Measurements from ENCODE around the gene LIN52. TPM values are rescaled to one million over a fixed set of nuclear protein-coding genes. Genes with fewer than 3 reads are reported as not detected.

Gene LIN52
- total RNA-seq, 3 donors from 2014 or later, result 11.1 to 13.0 (median 11.4) TPM

DNA sequence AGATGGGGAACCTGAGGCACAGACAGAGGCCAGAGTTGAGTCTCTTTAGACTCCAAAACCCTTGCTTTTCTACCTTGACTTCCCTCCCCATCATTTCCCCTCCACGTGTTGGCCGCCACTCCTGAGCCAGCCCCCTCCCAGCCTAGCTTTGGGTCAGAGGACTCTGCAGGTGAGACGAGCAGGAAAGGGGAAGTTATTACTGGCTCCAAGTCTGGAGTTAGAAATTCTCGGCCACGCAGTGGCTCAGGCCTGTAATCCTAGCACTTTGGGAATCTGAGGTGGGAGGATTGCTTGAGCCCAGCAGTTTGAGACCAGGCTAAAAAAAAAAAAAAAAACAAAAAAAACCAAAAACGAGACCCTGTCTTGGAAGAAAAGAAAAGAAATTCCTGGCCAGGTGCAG lies 163.3 kb downstream of the LIN52 start:
- peaks cover 0 to 27% of the 10 kb centered on the region in 2 donors for H3K27me3 ChIP-seq
- H3K4me3 ChIP-seq, result no peak overlapping the region
- no peak for DNase-seq (ENCODE audit: low spot score in 2 of 2)
- H3K9me3 ChIP-seq, result no peaks in the 10 kb centered on the region
- no peaks in the 10 kb centered on the region for H3K4me1 ChIP-seq
- intact Hi-C loops (cut with DNase I; ENCODE audit: low total_unique reads), result no loop called here
- H3K36me3 ChIP-seq, result no peaks in the 10 kb centered on the region
- no peak for TF ChIP-seq CTCF (IDR thresholded peaks at IDR 0.05)
- TF ChIP-seq POLR2AphosphoS5 (IDR thresholded peaks at IDR 0.05), result no peak
- no peak for TF ChIP-seq POLR2A (IDR thresholded peaks at IDR 0.05)
- no peak overlapping the region for H3K27ac ChIP-seq

DNA sequence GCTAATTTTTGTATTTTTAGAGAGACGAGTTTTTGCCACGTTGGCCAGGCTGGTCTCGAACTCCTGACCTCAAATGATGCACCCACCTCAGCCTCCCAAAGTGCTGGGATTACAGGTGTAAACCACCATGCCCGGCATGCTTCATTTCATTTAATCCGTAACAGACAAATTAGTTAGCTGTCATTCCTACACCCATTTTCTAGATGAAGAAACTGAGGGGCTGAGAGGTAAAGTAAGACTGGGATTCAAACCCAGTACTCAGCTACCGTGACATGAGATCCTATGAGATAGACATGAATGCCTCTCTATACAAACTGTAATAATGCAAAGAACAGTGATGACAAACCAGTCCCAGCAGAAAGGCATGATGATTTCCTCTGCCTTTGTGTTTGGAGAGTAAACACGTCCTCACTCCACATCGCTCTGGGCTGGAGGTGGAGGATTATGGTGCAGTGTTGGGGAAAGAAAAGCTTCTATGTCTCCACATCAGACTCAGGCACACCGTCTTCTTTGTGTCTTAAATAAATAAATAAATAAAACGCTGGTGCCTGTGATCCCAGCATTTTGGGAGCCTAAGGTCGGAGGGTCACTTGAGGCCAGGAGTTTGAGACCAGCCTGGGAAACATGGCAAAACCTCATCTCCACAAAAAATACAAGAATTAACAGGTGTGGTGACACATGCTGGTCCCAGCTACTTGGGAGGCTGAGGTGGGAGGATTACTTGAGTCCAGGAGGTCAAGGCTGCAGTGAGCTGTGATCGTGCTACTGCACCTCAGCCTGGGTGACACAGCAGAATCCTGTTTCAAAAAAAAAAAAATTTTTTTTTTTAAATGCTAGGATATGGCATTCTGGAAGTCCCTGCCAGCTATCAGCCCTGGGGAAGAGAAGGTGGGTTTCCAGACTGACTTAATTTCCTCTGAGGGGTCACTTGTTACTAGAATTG lies 164.9 kb downstream of the LIN52 start:
- no peak for DNase-seq (ENCODE audit: low spot score in 2 of 2)
- no peak for TF ChIP-seq CTCF (IDR thresholded peaks at IDR 0.05)
- no peak overlapping the region for H3K27ac ChIP-seq
- intact Hi-C loops (cut with DNase I; ENCODE audit: low total_unique reads), result no loop called here
- no peak overlapping the region for H3K4me3 ChIP-seq
- no peaks in the 10 kb centered on the region for H3K4me1 ChIP-seq
- no peaks in the 10 kb centered on the region for H3K9me3 ChIP-seq
- H3K36me3 ChIP-seq, result no peaks in the 10 kb centered on the region
- peaks cover 0 to 12% of the 10 kb centered on the region in 2 donors for H3K27me3 ChIP-seq

Other genes starting within 250 kb of the LIN52 start
- 10 to 100 TPM; 11.5 to 14.6 (median 12.3) TPM for gene PTGR2, start 233.1 kb upstream of the LIN52 start, total RNA-seq
- 10 to 100 TPM; 47.8 to 71.1 (median 59.0) TPM for gene ZNF410, start 198.1 kb upstream of the LIN52 start, total RNA-seq
- gene FAM161B, start 134.9 kb upstream of the LIN52 start, total RNA-seq, result 10 to 100 TPM in 2 of 3 donors, 1 to 10 TPM in 1; 4.5 to 12.3 (median 11.1) TPM
- 10 to 100 TPM; 37.9 to 64.8 (median 46.9) TPM for gene COQ6, start 134.7 kb upstream of the LIN52 start, total RNA-seq
- 10 to 100 TPM; 10.2 to 52.1 (median 25.0) TPM for gene ENTPD5, start 65.7 kb upstream of the LIN52 start, total RNA-seq
- gene BBOF1, start 65.6 kb upstream of the LIN52 start, total RNA-seq, result 10 to 100 TPM; 10.6 to 24.9 (median 18.7) TPM
- 10 to 100 TPM; 26.9 to 78.9 (median 40.7) TPM for gene ALDH6A1, start 503 bp upstream of the LIN52 start, total RNA-seq
- not detected for gene VSX2, start 154.5 kb downstream of the LIN52 start, total RNA-seq
- gene ABCD4, start 218.0 kb downstream of the LIN52 start, total RNA-seq, result 10 to 100 TPM; 38.2 to 57.0 (median 54.7) TPM

Measured in breast epithelium (tissue), 4 donors.